NCI-H2196 (cell line): Measurements from ENCODE around the gene ZNF93.
"Not testable (repeated sequence)": the region's sequence is repeated elsewhere in the genome, so short reads cannot be mapped to it uniquely, and the experiment has no call there.

ENCODE experiments used
- DNase-seq: peaks from one replicate; lab custom pipeline; 2025; ENCODE audit not compliant: unreplicated experiment; lab: John Stamatoyannopoulos, UW

The ZNF93 gene

DNA sequence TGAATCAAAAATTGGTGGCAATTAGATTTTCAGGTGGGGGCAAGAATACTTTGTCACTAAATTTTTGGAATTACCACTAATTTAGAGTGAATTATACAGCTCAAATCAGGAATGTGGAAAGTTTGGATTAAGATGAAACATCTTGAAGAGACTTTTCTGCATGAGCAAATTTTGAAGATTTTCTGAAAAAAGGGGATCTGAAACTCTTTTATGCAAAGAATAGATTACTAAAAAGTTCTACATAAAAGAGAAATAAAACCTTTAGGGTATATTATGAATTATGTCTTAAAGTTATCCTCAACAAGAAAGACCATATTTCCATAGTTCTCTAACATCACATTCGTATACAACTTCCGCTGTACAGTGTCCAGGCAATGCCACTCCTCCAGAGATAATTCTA, 36.7 kb downstream of the ZNF93 start:
- no peak for DNase-seq

DNA sequence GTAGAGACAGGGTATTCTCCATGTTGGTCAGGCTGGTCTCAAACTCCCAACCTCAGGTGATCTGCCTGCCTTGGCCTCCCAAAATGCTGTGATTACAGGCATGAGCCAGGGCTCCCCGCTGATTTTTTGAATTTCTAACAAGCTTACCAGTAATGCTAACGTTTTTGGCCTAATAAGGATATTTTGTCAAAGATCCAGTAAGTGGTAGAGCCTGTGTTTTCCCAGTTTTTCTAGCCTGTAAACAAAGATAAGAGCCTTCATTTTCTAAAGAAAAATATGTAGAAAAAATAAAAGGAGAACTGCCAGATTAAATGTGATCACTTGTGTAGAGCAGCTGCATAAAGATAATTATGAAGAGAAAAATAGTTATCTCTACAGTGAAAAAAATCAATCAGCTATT, 37.7 kb downstream of the ZNF93 start:
- no peak for DNase-seq

DNA sequence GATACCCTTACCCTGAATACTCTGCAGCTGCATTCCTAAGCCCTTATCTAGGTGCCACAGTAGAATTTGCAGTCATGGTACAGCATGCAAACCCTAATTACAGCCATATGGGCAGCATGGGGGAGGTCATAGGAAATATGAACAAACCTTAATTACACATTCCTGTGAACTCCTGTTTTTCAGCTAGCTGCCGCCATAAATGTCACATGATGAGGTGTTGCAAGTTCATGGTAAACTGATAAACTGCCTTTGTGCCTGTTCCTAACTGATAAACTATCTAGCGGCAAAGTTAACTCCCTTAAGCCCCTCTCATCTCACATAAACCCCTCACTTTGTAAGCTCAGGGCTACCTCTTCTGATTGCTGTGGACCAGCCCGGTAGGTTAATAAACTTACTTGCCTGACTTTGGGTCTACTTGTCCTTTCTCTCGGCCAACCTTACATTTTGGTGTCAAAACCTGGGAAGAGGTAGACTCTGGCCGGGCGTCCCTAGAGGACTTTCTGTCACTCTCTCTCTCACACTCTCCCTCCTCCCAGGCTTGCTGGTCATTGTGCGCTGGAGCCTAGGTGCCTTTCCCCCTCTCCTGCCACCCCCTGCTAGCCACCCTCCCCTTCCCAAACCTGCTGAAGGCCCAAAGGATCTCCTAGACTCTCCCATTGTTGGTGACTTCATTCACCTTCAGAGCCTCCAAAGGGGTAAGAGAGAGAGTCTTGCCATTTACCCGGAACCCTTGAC, 43.3 kb downstream of the ZNF93 start:
- DNase-seq: no peak

DNA sequence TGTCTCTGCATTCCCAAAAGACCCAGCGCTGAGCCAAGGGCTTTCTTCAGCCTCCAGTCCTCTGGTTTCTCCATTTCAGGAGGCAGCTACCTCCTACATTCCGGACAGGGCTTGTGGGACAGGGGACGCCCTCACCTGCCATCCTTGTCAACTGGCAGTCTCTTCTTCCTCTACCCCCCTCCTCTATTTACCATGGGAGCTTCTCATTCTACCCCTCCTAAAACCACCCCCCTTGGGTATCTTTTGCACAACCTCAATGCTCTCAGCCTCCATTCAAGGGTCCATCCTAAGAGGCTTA, 43.8 kb downstream of the ZNF93 start:
- no peak for DNase-seq

DNA sequence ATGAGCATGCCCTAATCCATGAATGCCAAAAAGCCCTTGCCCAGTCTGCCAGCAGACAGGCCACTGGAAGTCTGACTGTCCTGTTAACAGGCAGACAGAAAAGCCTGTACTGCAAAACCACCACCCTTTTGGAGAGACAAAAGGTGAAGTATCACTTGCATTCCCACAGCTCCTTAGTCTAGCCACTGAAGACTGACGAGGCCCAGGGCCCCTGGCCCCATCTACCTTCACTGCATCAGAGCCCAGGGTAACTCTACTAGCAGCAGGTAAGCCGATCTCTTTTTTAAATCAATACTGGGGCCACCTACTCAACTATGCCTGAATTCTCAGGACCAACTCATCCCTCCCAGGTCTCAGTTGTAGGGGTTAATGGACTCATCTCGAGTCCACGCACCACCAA, 45.5 kb downstream of the ZNF93 start:
- DNase-seq: no peak

DNA sequence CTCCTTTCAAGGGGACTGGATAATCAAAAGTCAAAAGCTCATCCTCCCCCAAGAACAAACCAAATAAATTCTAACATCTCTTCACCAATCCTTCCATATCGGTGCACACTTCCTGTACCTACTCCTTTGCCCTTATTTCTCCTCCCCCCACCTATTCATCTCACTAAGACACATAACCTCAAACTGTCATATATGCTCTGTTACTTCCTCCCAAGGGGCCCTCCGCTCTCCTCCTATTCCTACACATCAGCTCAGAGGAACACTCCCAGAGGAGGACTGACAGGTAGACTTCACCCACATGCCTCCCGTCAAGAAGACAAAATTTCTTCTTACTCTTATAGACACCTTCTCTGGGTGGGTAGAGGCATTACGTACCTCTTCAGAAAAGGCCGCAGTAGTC, 48.1 kb downstream of the ZNF93 start:
- no peak for DNase-seq

DNA sequence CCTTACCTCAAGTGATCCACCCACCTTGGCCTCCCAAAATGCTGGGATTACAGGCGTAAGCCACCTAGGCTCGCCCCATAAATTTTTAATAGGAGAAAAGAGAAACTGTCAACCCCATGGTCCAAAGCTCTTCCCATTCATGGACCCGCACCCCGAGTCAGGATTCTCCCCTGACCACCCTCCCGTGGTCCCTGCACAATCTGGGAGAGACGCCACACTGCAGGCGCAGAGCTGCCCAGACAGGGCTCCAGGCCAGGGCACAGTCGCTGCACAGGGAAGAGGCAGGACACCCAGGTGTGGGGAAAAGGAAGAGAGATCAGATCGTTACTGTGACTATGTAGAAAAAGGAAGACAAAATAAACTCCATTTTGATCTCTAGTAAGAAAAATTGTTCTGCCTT, 54.5 kb downstream of the ZNF93 start:
- DNase-seq: no peak

DNA sequence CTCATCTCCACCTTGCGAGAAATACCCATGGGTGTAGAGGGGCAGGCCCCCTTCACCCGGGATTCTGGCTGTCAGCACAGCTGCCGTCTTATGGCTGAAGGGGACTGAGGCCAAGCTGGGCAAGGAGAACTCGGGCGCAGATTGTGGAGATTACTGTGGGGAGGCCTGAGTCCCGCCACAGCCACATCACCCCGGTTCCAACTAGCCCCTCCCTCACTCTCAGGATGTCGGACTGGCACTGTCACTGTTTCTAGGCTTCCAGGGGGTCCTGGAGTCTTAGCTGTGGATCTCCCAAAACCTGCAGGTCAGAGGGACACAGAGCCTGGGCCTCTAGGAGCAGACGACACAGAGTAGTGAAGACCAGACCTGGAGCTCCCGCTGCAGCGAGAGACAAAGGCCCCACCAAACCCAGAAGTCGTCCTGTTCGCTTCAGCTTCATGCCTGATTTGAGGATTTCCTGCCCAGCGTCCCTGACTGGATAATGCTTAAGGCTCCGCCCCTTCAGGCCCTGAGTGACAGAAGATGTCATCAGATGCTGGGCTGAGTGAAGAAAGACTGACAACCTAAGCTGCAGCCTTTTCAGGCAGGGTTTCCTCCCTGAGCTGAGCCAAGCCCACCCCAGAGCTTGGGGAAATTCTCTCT, 55.8 kb downstream of the ZNF93 start:
- DNase-seq: no peak

DNA sequence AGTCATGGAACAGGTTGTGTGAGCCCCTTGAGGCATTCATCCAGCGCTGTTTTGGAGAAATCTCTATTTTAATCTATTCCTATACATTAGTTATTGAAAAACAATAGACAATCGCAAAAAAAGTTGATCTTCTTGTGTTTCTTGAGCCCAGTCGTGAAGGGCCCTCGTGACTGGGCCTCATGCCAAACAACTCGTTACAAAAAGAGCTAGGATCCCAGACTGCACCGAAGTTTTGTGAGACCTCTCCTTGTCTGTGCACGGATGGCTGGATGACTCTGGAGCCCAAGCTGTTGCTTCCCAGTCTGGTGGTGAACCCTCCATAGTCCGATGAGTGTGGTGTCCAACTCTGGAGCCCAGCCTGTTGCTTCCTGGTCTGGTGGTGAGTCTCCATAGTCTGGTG, 57.0 kb downstream of the ZNF93 start:
- not testable (repeated sequence) for DNase-seq

DNA sequence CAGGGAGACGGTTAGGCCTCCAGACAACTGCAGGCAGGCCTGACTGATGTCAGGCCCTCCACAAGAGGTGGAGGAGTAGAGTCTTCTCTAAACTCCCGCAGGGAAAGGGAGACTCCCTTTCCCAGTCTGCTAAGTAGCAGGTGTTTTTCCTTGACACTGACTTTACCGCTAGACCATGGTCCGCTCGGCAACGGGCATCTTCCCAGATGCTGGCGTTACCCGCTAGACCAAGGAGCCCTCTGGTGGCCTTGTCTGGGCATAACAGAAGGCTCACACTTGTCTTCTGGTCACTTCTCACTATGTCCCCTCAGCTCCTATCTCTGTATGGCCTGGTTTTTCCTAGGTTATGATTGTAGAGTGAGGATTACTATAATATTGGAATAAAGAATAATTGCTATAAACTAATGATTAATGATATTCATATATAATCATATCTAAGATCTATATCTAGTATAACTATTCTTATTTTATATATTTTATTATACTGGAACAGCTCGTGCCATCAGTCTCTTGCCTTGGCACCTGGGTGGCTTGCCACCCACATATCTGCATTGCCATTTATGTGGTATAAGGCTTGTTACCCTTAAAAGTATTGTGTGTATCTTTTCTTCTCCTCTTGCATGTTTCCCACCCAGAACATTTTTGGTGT, 58.5 kb downstream of the ZNF93 start:
- DNase-seq: peak; percentile 53

DNA sequence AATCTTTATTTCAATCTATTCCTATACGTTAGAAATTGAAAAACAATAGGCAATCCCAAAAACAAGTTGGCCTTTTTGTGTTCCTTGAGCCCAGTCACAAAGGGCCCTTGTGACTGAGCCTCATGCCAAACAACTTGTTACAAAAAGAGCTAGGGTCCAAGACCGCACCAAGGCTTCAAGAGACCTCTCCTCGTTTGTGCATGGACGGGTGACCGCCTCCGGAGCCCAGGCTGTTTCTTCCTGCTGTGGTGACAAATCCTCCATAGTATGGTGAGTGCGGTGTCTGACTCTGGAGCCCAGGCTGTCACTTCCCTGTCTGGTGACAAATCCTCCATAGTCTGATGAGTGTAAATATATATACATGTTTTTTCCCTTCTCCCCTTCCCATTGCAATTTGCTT, 63.7 kb downstream of the ZNF93 start:
- no peak for DNase-seq

DNA sequence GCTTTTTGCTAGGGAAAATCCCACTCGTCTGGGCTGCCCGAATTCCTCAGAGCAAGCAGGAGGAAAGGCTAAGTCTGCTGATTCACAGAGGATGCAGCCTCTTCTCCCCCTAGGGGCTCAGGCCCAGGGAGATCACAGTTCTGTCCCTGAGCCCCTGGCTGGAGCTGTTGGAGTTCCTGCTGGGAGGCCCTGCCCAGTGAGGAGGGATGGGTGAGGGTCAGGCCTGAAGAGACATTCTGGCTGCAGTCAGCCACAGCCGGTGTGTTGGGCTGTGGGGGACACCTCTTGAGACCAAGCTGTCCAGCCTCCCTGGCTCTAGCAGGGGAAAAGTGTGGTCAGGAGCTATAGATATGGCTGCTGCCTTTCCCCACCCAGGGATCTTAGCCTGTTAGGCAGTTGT, 65.4 kb downstream of the ZNF93 start:
- not testable (repeated sequence) for DNase-seq

DNA sequence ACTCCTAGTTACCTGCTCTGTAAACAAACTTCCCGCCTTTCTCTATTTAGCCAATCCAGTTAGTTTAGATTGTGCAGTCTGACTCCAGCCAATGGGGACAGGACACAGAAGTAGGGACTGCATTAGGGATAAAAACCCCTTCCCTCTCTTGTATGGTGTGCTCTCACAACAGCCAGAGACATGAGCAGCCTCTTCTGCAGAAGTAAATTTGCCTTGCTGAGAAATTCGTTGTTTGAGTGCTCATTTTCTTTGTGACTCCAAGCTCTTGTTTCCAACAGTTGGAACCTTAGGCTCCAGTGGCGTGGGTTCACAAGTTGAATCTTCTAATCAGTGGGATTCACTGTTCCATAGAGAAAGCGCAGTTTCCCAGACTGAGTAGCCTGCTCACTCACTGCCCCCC, 66.1 kb downstream of the ZNF93 start:
- no peak for DNase-seq
